Heart right ventricle (tissue), 16 donors: ENCODE results near the gene ULK2. TPM values are rescaled to one million over a fixed set of nuclear protein-coding genes. Genes with fewer than 3 reads are reported as not detected.
A peak's percentile ranks its signal among the peaks of the same experiment; 100 is the strongest.

Experiments used
- ATAC-seq, 8 donors: fragments of 200-7000 bp; cut with Tn5 transposase; one replicate each; pipeline ENCODE4 v1.9.1; 2020; ENCODE audit warnings: mild to moderate bottlenecking in 8 of 8, moderate library complexity in 8 of 8, moderate number of reproducible peaks in 1 of 8
- DNase-seq, 2 donors: peaks; one replicate each; pipeline ENCODE4 v3.0.0-alpha.2; 2020
- H3K27ac ChIP-seq, 10 donors: fragments of 200-600 bp; sonication (generic) in 2 of 10; one replicate each; pipeline versions ENCODE4 v1.5.0 to v1.8.0; 2020 to 2022; ENCODE audit warnings: mild to moderate bottlenecking in 3 of 10
- H3K27me3 ChIP-seq, 7 donors: fragments of 200-600 bp; one replicate each; pipeline ENCODE4 v1.8.0; 2021 to 2022; ENCODE audit warnings: mild to moderate bottlenecking in 2 of 7
- H3K36me3 ChIP-seq, 9 donors: fragments of 200-600 bp; sonication (generic) in 1 of 9; one replicate each; pipeline versions ENCODE4 v1.5.0 to v1.8.0; 2020 to 2022; ENCODE audit warnings: mild to moderate bottlenecking in 2 of 9
- H3K4me1 ChIP-seq, 9 donors: fragments of 200-600 bp; sonication (generic) in 1 of 9; one replicate each; pipeline versions ENCODE4 v1.5.0 to v1.8.0; 2020 to 2022; ENCODE audit warnings: mild to moderate bottlenecking in 4 of 9
- H3K4me3 ChIP-seq, 10 donors: fragments of 200-600 bp; sonication (generic) in 2 of 10; one replicate each; pipeline versions ENCODE4 v1.5.0 to v1.8.0; 2020 to 2022; ENCODE audit warnings: mild to moderate bottlenecking in 7 of 10, moderate library complexity in 2 of 10
- H3K9me3 ChIP-seq, 11 donors: fragments of 200-600 bp in 10 of 11; sonication (generic) in 2 of 11; one replicate each; pipeline versions ENCODE4 v1.5.0 to v1.8.0; 2013 to 2022; ENCODE audit warnings: mild to moderate bottlenecking in 2 of 11, control low read depth in 1 of 11, moderate library complexity in 1 of 11
- WGBS, 2 donors: extraction: QIAGEN DNeasy Blood & Tissue Kit; methylation state at CpG; one replicate each; pipeline ENCODE4 v1.1.7; 2013; ENCODE audit warnings: inconsistent platforms in 1 of 2; 5-methylcytosine and 5-hydroxymethylcytosine counted together
- intact Hi-C, 10 donors: fragments of 100-400 bp; cut with DNase I; formaldehyde crosslinking; loops; one replicate each; pipeline versions ENCODE4 v1.11.1 to v1.14.2; 2022
- polyA plus RNA-seq, 2 donors: library from polyadenylated mRNA; stranded (reverse); fragments of 200-250 nt; gene quantifications; one replicate each; pipeline ENCODE4 v1.2.3, GENCODE V29; 2013
- total RNA-seq, 10 donors: library from RNA; stranded (reverse); fragmentation: NEBNext Ultra II Directional in 3 of 10; extraction: Animal tissue kit (Norgen Biotek cat#: 25700) in 3 of 10; gene quantifications; one replicate each; pipeline versions ENCODE4 v1.2.1 to v1.2.4, GENCODE V29; 2021 to 2023
- TF ChIP-seq, protein P1 (sequence below), 9 donors: fragments of 200-600 bp; sonication (generic) in 2 of 9; IDR thresholded peaks; one replicate each; pipeline versions ENCODE4 v1.5.0 to v1.8.0; 2021 to 2022; ENCODE audit warnings: antibody characterized with exemption in 9 of 9, mild to moderate bottlenecking in 5 of 9, moderate library complexity in 1 of 9
- donor health status: Arrhythmogenic right ventricular cardiomyopathy.
- donor health status: ischemic (EF 13 %, LVEDD 7.1; RV severe dilation, severe dysfunction).
- donor health status: healthy with polysubstance abuse.
- donor health status: DM: no; HTN: yes; CAD: no.
- donor health status: DM: no; HTN: no; CAD: no.
- donor health status: ischemic (EF 25% LVEDD 6.9; RV normal size, moderate dysfunction).
- donor health status: ischemic (EF 25% LVEDD 5.7; RV mildly dilated, moderate dysfunction).
- donor health status: healthy.
- donor health status: DM: yes; HTN: yes; CAD: no.
- donor health status: Ischemic cardiomyopathy.
- donor health status: ischemic (EF 35%, LVEDD 5.7; RV mildly dilated, moderate dysfunction).
- donor health status: nonischemic (EF 11% LVEDD 7.7; RV severe dilation, severe dysfunction).
- donor health status: DM: yes; HTN: yes; CAD: no.
- donor health status: PGD.
- donor health status: ischemic (EF 29% LVEDD 5.4; RV normal size, mild dysfunction).
- donor health status: nonischemic (EF 23%, LVEDD 6.1; RV moderate dilation, normal function).

The ULK2 gene
- total and polyA plus RNA-seq, 12 donors, result 2.9 to 23.7 (median 16.7) TPM

DNA sequence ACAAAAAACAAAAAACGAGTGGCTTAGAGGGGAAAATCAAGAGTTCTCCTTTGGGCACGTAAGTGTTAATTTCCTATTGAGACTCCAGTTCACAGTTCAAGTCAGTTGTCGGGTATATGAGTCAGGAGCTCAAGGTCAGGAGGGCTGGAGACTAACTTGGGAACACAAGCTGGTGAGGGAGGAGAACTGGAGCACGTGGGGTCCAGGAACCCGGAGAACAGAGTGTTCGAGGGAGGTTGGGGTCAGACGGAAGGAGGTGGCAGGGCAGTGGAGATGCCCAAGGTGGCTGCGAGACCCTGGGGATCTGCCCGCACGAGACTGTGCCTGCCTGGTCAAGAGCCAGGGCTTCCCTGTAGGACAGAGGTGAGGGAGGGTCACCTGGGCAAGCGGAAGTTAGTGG is 131.7 kb downstream of the ULK2 start:
- intact Hi-C loops, result no loop called here
- Histone ChIP-seq H3K4me1 (peaks cover 0 to 3% (median 0%) of the 10 kb centered on the region in 9 donors), H3K36me3 (no peaks in the 10 kb centered on the region), H3K27ac (no peak overlapping the region), H3K4me3 (no peak overlapping the region), H3K9me3 (no peaks in the 10 kb centered on the region), H3K27me3 (no peaks in the 10 kb centered on the region)
- no peak for DNase-seq
- TF ChIP-seq, protein P1, sequence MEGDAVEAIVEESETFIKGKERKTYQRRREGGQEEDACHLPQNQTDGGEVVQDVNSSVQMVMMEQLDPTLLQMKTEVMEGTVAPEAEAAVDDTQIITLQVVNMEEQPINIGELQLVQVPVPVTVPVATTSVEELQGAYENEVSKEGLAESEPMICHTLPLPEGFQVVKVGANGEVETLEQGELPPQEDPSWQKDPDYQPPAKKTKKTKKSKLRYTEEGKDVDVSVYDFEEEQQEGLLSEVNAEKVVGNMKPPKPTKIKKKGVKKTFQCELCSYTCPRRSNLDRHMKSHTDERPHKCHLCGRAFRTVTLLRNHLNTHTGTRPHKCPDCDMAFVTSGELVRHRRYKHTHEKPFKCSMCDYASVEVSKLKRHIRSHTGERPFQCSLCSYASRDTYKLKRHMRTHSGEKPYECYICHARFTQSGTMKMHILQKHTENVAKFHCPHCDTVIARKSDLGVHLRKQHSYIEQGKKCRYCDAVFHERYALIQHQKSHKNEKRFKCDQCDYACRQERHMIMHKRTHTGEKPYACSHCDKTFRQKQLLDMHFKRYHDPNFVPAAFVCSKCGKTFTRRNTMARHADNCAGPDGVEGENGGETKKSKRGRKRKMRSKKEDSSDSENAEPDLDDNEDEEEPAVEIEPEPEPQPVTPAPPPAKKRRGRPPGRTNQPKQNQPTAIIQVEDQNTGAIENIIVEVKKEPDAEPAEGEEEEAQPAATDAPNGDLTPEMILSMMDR (IDR thresholded peaks at IDR 0.05), result no peak
- no peak for ATAC-seq
- 65 to 78% methylated on average over 11 of the region's 11 CpGs for WGBS, 2 donors

DNA sequence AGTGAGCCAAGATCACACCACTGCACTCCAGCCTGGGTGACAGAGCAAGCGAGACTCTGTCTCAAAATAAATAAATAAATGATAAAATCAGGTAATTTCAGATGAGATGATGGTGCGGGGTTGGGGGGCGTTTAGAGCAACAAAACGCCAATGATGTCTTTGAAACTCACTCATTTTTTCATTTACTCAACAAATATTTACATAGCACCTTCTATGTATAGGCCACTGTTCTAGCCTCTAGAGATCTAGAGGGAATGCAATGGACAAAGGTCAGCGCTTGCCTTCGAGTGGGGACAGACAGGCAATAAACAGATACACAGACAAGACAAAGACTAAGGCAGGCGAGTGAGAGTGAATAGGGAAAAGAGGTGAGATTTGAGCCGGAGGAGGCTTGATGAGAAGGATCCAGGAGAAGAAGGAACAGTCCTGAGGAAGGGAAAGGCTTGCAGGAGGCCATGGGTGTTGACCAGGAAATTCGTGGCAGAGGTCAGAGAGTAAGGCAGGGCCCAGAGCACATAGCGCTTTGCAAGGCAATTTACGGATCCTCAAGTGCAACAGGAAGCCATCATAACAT is 133.7 kb downstream of the ULK2 start:
- Histone ChIP-seq H3K36me3 (no peaks in the 10 kb centered on the region), H3K4me1 (peaks cover 0 to 9% (median 0%) of the 10 kb centered on the region in 9 donors), H3K27ac (no peak overlapping the region), H3K4me3 (no peak overlapping the region), H3K27me3 (no peaks in the 10 kb centered on the region), H3K9me3 (no peaks in the 10 kb centered on the region)
- 78% methylated on average over 11 of the region's 11 CpGs for WGBS, 2 donors
- no peak for DNase-seq
- ATAC-seq, result no peak
- TF ChIP-seq, protein P1 (IDR thresholded peaks at IDR 0.05), result no peak
- intact Hi-C loops, result no loop called here

DNA sequence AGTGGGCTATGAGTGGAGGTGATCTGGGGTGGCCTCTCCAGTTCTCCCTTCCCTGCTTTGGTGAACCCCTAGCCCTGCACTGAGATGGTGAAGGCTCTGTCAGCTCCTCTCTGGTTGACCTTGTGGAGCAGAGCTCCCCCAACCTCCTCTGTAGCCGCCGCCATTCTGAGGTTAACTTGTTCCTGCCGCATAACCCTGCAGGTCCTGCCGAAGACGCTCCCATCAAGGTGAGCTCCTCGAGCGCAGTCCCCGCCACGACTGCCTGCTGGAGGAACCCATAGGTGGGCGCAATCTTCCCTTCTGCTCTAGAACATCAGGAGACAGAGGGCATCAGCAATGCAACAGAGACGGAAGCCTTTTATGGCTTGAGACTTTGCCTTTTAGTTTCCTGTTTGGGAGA is 136.1 kb downstream of the ULK2 start:
- Histone ChIP-seq H3K36me3 (no peaks in the 10 kb centered on the region), H3K9me3 (no peaks in the 10 kb centered on the region), H3K4me1 (peaks cover 11 to 32% (median 22%) of the 10 kb centered on the region in 9 donors), H3K4me3 (no peak overlapping the region), H3K27me3 (no peaks in the 10 kb centered on the region), H3K27ac (peak overlapping the region in 1 of 10 donors; percentile 50)
- DNase-seq, result no peak
- WGBS, 2 donors, result 92 to 94% methylated on average over 11 of the region's 11 CpGs
- TF ChIP-seq, protein P1 (IDR thresholded peaks at IDR 0.05), result no peak
- intact Hi-C loops, result no loop called here
- ATAC-seq, result no peak

DNA sequence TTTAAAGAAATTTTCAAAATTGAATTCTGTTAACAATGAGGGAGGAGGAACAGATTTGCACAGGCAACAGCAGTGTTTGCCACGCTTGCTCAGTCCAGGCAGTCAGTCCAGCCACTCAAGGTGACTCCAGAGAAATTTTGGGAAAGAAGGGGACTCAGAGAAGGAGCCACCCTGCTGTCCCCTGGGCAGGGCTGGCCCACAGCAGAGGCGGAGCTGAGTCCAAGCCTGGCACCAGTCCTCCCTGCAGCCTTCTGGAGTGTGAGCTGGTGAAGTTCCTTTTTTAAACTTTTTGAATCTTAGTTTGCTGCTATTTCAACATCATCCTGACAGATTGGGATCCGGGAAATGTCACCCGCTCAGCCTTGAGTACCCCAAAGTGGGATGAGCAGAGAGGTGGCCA is 136.9 kb downstream of the ULK2 start:
- peaks cover 11 to 39% (median 23%) of the 10 kb centered on the region in 9 donors for H3K4me1 ChIP-seq
- 82 to 93% methylated on average over 4 of the region's 4 CpGs for WGBS, 2 donors
- H3K9me3 ChIP-seq, result no peaks in the 10 kb centered on the region
- TF ChIP-seq, protein P1 (IDR thresholded peaks at IDR 0.05), result no peak
- DNase-seq (no peak), ATAC-seq (no peak)
- H3K4me3 ChIP-seq, result no peak overlapping the region
- H3K27ac ChIP-seq, result peak overlapping the region in 1 of 10 donors; percentile 50
- H3K27me3 ChIP-seq, result no peaks in the 10 kb centered on the region
- H3K36me3 ChIP-seq, result no peaks in the 10 kb centered on the region
- intact Hi-C loops, result no loop called here
